Measurements from ENCODE around the gene RNF212. TPM values are rescaled to one million over a fixed set of nuclear protein-coding genes. Genes with fewer than 3 reads are reported as not detected.
A peak's percentile ranks its signal among the peaks of the same experiment; 100 is the strongest.

Gene RNF212
- total RNA-seq, 1 donor from 2014 or later = not detected

GRCh38 chr4:1099270-1099669, 14.1 kb downstream of the RNF212 start:
- Histone ChIP-seq H3K27ac (no peak overlapping the region), H3K9me3 (no peaks in the 10 kb centered on the region), H3K27me3 (no peaks in the 10 kb centered on the region), H3K36me3 (no peaks in the 10 kb centered on the region), H3K4me1 (no peaks in the 10 kb centered on the region), H3K4me3 (no peak overlapping the region)
- intact Hi-C loops (cut with DNase I) = no loop called here
- DNase-seq (ENCODE audit: low spot score in 2 of 2) = no peak
- TF ChIP-seq CTCF (IDR thresholded peaks at IDR 0.05) = no peak

DNA sequence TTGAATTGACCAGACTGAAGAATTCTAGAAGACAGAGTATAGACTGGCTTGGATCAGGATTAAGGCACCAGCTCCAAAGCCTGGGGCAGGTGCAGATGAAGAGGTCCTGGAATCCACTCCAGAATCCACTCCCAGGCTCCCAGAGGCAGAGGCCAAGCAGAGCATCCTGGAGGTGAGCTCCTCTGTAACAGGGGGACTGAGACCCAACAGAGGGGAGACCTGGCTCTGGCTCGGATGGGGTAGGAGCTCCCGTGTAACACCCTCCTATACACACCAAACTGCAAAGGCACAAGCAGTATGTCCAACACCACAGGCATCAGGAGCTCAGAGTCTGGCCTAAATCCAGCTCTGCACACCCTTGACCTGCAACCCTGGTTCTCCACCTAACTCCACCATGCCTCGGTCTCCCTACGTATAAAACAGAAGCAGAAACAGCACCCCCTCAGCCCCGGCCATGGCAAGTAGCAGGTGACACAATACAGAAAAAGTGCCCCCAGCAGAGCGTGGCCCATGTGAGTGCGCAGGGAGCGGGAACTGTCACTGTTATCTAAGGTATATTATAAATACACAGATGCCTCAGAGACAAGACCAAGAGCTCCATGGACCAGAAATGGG, 14.9 kb downstream of the RNF212 start:
- Histone ChIP-seq H3K4me3 (no peak overlapping the region), H3K9me3 (no peaks in the 10 kb centered on the region), H3K27me3 (no peaks in the 10 kb centered on the region), H3K4me1 (no peaks in the 10 kb centered on the region), H3K36me3 (no peaks in the 10 kb centered on the region), H3K27ac (no peak overlapping the region)
- DNase-seq (ENCODE audit: low spot score in 2 of 2) = peak in 1 of 2 donors; percentile 55
- no peak for TF ChIP-seq CTCF (IDR thresholded peaks at IDR 0.05)
- intact Hi-C loops (cut with DNase I) = no loop called here

DNA sequence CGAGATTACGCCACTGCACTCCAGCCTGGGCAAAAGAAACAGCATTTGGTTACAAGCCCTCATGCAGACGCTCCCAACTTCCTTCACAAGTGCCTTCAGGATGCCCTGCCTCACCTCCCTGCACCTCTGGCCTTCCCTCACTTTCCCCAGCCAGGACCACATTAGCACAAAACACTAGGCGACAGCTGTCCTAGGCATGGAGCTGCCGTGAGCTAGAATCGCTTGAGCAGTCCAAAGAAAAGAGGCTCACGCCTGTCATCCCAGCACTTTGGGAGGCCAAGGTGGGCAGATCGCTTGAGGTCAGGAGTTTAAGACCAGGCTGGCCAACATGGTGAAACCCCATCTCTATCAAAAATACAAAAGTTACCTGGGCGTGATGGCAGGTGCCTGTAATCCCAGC, 15.8 kb downstream of the RNF212 start:
- H3K36me3 ChIP-seq = no peaks in the 10 kb centered on the region
- H3K27me3 ChIP-seq = no peaks in the 10 kb centered on the region
- TF ChIP-seq CTCF (IDR thresholded peaks at IDR 0.05) = no peak
- no peaks in the 10 kb centered on the region for H3K9me3 ChIP-seq
- peak in 1 of 2 donors; percentile 55 for DNase-seq (ENCODE audit: low spot score in 2 of 2)
- no peak overlapping the region for H3K27ac ChIP-seq
- intact Hi-C loops (cut with DNase I) = no loop called here
- no peak overlapping the region for H3K4me3 ChIP-seq
- no peaks in the 10 kb centered on the region for H3K4me1 ChIP-seq

DNA sequence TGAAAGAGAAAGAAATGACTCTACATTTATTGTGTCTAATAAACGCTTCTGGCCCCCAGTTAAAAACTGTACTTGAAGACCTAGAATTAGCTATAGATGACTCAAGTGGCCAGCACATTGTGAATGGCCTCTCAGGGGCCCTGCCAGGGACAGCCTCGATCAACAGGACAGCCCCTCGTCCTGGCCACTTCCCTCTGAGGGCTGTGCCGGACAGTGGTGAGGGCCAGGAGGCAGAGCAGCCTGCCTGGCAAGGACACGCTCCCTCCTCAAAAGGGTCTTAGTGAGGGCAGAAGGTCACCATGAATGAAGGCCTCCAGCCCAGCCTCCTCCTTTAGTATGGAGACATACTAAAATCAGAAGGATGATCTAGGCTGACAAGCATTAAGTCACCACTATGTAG, 16.5 kb downstream of the RNF212 start:
- Histone ChIP-seq H3K27ac (no peak overlapping the region), H3K9me3 (no peaks in the 10 kb centered on the region), H3K27me3 (no peaks in the 10 kb centered on the region), H3K36me3 (no peaks in the 10 kb centered on the region), H3K4me3 (no peak overlapping the region), H3K4me1 (no peaks in the 10 kb centered on the region)
- intact Hi-C loops (cut with DNase I) = no loop called here
- DNase-seq (ENCODE audit: low spot score in 2 of 2) = peak in 1 of 2 donors; percentile 25
- no peak for TF ChIP-seq CTCF (IDR thresholded peaks at IDR 0.05)

GRCh38 chr4:1094336-1094690, 19.1 kb downstream of the RNF212 start:
- Histone ChIP-seq H3K4me1 (no peaks in the 10 kb centered on the region), H3K4me3 (no peak overlapping the region), H3K27me3 (no peaks in the 10 kb centered on the region), H3K9me3 (no peaks in the 10 kb centered on the region), H3K27ac (no peak overlapping the region), H3K36me3 (no peaks in the 10 kb centered on the region)
- intact Hi-C loops (cut with DNase I) = no loop called here
- TF ChIP-seq CTCF (IDR thresholded peaks at IDR 0.05) = no peak
- DNase-seq (ENCODE audit: low spot score in 2 of 2) = peak in 1 of 2 donors; percentile 34
